ENCODE data around the gene GALNT2. TPM values are rescaled to one million over a fixed set of nuclear protein-coding genes. Genes with fewer than 3 reads are reported as not detected.

GALNT2 gene
- total and polyA plus RNA-seq, 2 of the 13 experiments (the other 11 are each of a cell fraction or from before 2014, with no cell fraction given) = 39.3 to 39.6 TPM

- no peak for TF ChIP-seq ATRX (CRISPR knock-in tag; IDR thresholded peaks at IDR 0.05; ENCODE audit: borderline replicate concordance)
- TF ChIP-seq SRSF9 (IDR thresholded peaks at IDR 0.05; ENCODE audit: borderline replicate concordance, insufficient read depth, low read depth, low read length, poor library complexity, severe bottlenecking) = no peak
- peak; percentile 71 for TF ChIP-seq RBFOX2 (IDR thresholded peaks at IDR 0.05; ENCODE audit: low read depth, low read length)
- no peak; the same call in 1 of the 2 replicates for TF ChIP-seq TFDP2 (CRISPR knock-in tag; IDR thresholded peaks at IDR 0.05)
- TF ChIP-seq ZFP41 (CRISPR knock-in tag; IDR thresholded peaks at IDR 0.05; ENCODE audit: borderline replicate concordance) = no peak
- no peak for TF ChIP-seq THYN1 (CRISPR knock-in tag; IDR thresholded peaks at IDR 0.05; ENCODE audit: borderline replicate concordance, low read depth)
- TF ChIP-seq, protein P1, sequence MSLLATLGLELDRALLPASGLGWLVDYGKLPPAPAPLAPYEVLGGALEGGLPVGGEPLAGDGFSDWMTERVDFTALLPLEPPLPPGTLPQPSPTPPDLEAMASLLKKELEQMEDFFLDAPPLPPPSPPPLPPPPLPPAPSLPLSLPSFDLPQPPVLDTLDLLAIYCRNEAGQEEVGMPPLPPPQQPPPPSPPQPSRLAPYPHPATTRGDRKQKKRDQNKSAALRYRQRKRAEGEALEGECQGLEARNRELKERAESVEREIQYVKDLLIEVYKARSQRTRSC (CRISPR knock-in tag; IDR thresholded peaks at IDR 0.05; ENCODE audit: low read depth) = no peak
- TF ChIP-seq, protein P2, sequence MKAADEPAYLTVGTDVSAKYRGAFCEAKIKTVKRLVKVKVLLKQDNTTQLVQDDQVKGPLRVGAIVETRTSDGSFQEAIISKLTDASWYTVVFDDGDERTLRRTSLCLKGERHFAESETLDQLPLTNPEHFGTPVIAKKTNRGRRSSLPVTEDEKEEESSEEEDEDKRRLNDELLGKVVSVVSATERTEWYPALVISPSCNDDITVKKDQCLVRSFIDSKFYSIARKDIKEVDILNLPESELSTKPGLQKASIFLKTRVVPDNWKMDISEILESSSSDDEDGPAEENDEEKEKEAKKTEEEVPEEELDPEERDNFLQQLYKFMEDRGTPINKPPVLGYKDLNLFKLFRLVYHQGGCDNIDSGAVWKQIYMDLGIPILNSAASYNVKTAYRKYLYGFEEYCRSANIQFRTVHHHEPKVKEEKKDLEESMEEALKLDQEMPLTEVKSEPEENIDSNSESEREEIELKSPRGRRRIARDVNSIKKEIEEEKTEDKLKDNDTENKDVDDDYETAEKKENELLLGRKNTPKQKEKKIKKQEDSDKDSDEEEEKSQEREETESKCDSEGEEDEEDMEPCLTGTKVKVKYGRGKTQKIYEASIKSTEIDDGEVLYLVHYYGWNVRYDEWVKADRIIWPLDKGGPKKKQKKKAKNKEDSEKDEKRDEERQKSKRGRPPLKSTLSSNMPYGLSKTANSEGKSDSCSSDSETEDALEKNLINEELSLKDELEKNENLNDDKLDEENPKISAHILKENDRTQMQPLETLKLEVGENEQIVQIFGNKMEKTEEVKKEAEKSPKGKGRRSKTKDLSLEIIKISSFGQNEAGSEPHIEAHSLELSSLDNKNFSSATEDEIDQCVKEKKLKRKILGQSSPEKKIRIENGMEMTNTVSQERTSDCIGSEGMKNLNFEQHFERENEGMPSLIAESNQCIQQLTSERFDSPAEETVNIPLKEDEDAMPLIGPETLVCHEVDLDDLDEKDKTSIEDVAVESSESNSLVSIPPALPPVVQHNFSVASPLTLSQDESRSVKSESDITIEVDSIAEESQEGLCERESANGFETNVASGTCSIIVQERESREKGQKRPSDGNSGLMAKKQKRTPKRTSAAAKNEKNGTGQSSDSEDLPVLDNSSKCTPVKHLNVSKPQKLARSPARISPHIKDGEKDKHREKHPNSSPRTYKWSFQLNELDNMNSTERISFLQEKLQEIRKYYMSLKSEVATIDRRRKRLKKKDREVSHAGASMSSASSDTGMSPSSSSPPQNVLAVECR (CRISPR knock-in tag; IDR thresholded peaks at IDR 0.05; ENCODE audit: borderline replicate concordance) = peak; percentile 81
- no peak for TF ChIP-seq SIX4 (CRISPR knock-in tag; IDR thresholded peaks at IDR 0.05)
- no peak for TF ChIP-seq ZFP36L2 (CRISPR knock-in tag; IDR thresholded peaks at IDR 0.05)
- TF ChIP-seq ZNF605 (CRISPR knock-in tag; IDR thresholded peaks at IDR 0.05) = no peak
- TF ChIP-seq CBFB (CRISPR knock-in tag; IDR thresholded peaks at IDR 0.05) = peak; percentile 33; the same call in 1 of the 2 replicates
- no peak for TF ChIP-seq TEAD2 (CRISPR knock-in tag; IDR thresholded peaks at IDR 0.05)
- no peak for TF ChIP-seq PCBP2 (optimal IDR thresholded peaks at IDR 0.05; ENCODE audit: low read depth, low read length, poor library complexity, severe bottlenecking)
- TF ChIP-seq CREM (IDR thresholded peaks at IDR 0.05) = no peak
- TF ChIP-seq CREM (CRISPR knock-in tag; IDR thresholded peaks at IDR 0.05) = no peak
- TF ChIP-seq ZNF639 (CRISPR knock-in tag; conservative IDR thresholded peaks at IDR 0.05) = peak; percentile 83
- 0 out of 2 replicates have a peak, but pooled peaks have one; percentile 56 for TF ChIP-seq TOPORS (CRISPR knock-in tag; IDR thresholded peaks at IDR 0.05)
- no peak for TF ChIP-seq ATF7 (IDR thresholded peaks at IDR 0.05)
- TF ChIP-seq ATF7 (CRISPR knock-in tag; IDR thresholded peaks at IDR 0.05) = no peak
- TF ChIP-seq HOXA5 (CRISPR knock-in tag; IDR thresholded peaks at IDR 0.05) = 0 out of 2 replicates have a peak, but pooled peaks have one; percentile 16
Observed at GRCh38 chr1:230066466-230067404, at the start of gene GALNT2 (continued).

Measured in HepG2 (cell line).